ENCODE data around the gene KLK11.

DNA sequence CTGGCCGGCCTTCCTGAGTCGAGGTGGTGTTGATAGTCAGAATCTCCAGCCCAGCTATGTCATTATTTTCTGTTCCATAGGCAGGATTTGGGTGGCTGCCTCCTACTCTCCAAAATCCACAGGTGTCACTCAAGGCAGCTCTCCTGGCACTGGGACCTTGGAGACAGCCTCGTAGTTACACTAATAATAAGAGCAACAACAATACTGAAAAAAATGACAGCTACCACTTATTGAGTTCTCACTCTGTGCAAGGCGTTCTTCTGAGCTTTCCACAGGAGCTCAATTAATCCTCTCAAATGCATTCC is 20.6 kb upstream of the KLK11 start:
- TF ChIP-seq, protein P1, sequence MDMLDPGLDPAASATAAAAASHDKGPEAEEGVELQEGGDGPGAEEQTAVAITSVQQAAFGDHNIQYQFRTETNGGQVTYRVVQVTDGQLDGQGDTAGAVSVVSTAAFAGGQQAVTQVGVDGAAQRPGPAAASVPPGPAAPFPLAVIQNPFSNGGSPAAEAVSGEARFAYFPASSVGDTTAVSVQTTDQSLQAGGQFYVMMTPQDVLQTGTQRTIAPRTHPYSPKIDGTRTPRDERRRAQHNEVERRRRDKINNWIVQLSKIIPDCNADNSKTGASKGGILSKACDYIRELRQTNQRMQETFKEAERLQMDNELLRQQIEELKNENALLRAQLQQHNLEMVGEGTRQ (IDR thresholded peaks at IDR 0.05; ENCODE audit: low read length) = no peak
- TF ChIP-seq, protein P2, sequence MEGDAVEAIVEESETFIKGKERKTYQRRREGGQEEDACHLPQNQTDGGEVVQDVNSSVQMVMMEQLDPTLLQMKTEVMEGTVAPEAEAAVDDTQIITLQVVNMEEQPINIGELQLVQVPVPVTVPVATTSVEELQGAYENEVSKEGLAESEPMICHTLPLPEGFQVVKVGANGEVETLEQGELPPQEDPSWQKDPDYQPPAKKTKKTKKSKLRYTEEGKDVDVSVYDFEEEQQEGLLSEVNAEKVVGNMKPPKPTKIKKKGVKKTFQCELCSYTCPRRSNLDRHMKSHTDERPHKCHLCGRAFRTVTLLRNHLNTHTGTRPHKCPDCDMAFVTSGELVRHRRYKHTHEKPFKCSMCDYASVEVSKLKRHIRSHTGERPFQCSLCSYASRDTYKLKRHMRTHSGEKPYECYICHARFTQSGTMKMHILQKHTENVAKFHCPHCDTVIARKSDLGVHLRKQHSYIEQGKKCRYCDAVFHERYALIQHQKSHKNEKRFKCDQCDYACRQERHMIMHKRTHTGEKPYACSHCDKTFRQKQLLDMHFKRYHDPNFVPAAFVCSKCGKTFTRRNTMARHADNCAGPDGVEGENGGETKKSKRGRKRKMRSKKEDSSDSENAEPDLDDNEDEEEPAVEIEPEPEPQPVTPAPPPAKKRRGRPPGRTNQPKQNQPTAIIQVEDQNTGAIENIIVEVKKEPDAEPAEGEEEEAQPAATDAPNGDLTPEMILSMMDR (IDR thresholded peaks at IDR 0.05; ENCODE audit: control extremely low read depth in 1 of 3, insufficient read depth in 1 of 3, low read depth in 1 of 3, low read length in 3 of 3) = no peak
- TF ChIP-seq EP300 (IDR thresholded peaks at IDR 0.05; ENCODE audit: borderline replicate concordance in 1 of 2, low read depth in 2 of 2, low read length in 2 of 2) = no peak
- TF ChIP-seq JUN (IDR thresholded peaks at IDR 0.05; ENCODE audit: low read depth, low read length) = no peak
- no peak for TF ChIP-seq KDM1A (IDR thresholded peaks at IDR 0.05; ENCODE audit: borderline replicate concordance, low read length)
- TF ChIP-seq TAF7 (optimal IDR thresholded peaks at IDR 0.05; ENCODE audit: borderline replicate concordance, low read depth, low read length) = no peak
- TF ChIP-seq CEBPB (IDR thresholded peaks at IDR 0.05; ENCODE audit: low read depth, low read length) = no peak
- peak in 1 of 2 experiments; percentile 39; a peak in 1 of 3 replicates for TF ChIP-seq POLR2A (IDR thresholded peaks at IDR 0.05; ENCODE audit: control extremely low read depth in 1 of 2, low read depth in 2 of 2, low read length in 2 of 2)
- TF ChIP-seq NRF1 (IDR thresholded peaks at IDR 0.05; ENCODE audit: low read depth, low read length) = no peak
- no peak for TF ChIP-seq EZH2 (IDR thresholded peaks at IDR 0.05; ENCODE audit: low read depth, low read length, severe bottlenecking)
- no peak for TF ChIP-seq RAD21 (IDR thresholded peaks at IDR 0.05 in 1 of 2, conservative IDR thresholded peaks at IDR 0.05 in 1 of 2; ENCODE audit: low read depth in 2 of 2, low read length in 2 of 2)
- TF ChIP-seq HDAC2 (IDR thresholded peaks at IDR 0.05; ENCODE audit: borderline replicate concordance in 1 of 2, low read depth in 2 of 2, low read length in 2 of 2) = no peak

All from H1 (cell line).